Measurements from ENCODE around the gene ARHGEF17. TPM values are rescaled to one million over a fixed set of nuclear protein-coding genes. Genes with fewer than 3 reads are reported as not detected.
A peak's percentile ranks its signal among the peaks of the same experiment; 100 is the strongest.

ARHGEF17 gene
- total and polyA plus RNA-seq, 2 of the 13 experiments (the other 11 are each of a cell fraction or from before 2014, with no cell fraction given): 10.7 to 28.8 TPM

GRCh38 chr11:73310661-73311393 is 2.8 kb downstream of the ARHGEF17 start:
- ATAC-seq (no peak), FAIRE-seq (no peak), DNase-seq (ENCODE audit: low spot score) (no peak)
- Histone ChIP-seq H3K36me3 (replicated peaks in 1 of 2; ENCODE audit: control insufficient read depth in 1 of 2, insufficient read depth in 2 of 2, low read length in 2 of 2) (peaks cover 0 to 1% of the 10 kb centered on the region in 2 experiments; a peak in 2 of 5 replicates), H3K27me3 (ENCODE audit: control insufficient read depth in 1 of 2, insufficient read depth in 2 of 2, low read length in 2 of 2) (no peaks in the 10 kb centered on the region; a peak in 1 of 5 replicates), H3K4me3 (replicated peaks in 1 of 3; ENCODE audit: insufficient read depth in 1 of 3, low read depth in 2 of 3, low read length in 3 of 3) (peak overlapping the region in 1 of 3 experiments; percentile 58; a peak in 1 of 6 replicates), H3K9me3 (ENCODE audit: low read length) (no peaks in the 10 kb centered on the region), H3K79me2 (ENCODE audit: insufficient read depth, low read length) (peaks cover 55% of the 10 kb centered on the region), H3K9ac (ENCODE audit: insufficient read depth, low read depth, low read length) (no peak overlapping the region), H4K20me1 (ENCODE audit: insufficient read depth, low read length) (peaks cover 24% of the 10 kb centered on the region), H3K27ac (ENCODE audit: extremely low read length, insufficient read depth, low read length) (no peak overlapping the region), H3K4me1 (ENCODE audit: insufficient read depth, low read length) (peaks cover 78% of the 10 kb centered on the region), H3K4me2 (ENCODE audit: low read depth, low read length) (peak overlapping the region; percentile 91), H2AFZ (ENCODE audit: low read length) (no peak overlapping the region)
- in situ Hi-C loops (cut with HindIII; ENCODE audit: extremely low pct_ligation_motif_present, low pct_unique_long_range_greater_than_20kb) (no loop called here), intact Hi-C loops (cut with micrococcal nuclease; ENCODE audit: unreplicated experiment) (no loop called here)
- no TSS peak for BruUV-seq (replicated peaks)
- 96% methylated on average over 8 of the region's 22 CpGs for WGBS (ENCODE audit: low lambda C conversion rate)
- CTCF ChIA-PET (ENCODE audit: low intra/inter-chr PET ratio, low total read pairs): no interaction called here
- POLR2A ChIA-PET: interaction anchor here (6.2 kb wide), 2 partner anchors 14 to 16 kb away, joined by 35 to 205 read pairs; no protein-coding TSS in a partner anchor
- TF ChIP-seq ZNF749 (CRISPR knock-in tag; IDR thresholded peaks at IDR 0.05; ENCODE audit: borderline replicate concordance) (no peak), ZNF768 (CRISPR knock-in tag; IDR thresholded peaks at IDR 0.05) (no peak), ZBTB14 (CRISPR knock-in tag; IDR thresholded peaks at IDR 0.05) (no peak), ZNF232 (CRISPR knock-in tag; IDR thresholded peaks at IDR 0.05; ENCODE audit: borderline replicate concordance) (no peak), HDAC2 (CRISPR knock-in tag; IDR thresholded peaks at IDR 0.05) (no peak), ZNF775 (CRISPR knock-in tag; IDR thresholded peaks at IDR 0.05; ENCODE audit: borderline replicate concordance) (no peak), AGO2 (optimal IDR thresholded peaks at IDR 0.05; ENCODE audit: low read depth, low read length) (peak; percentile 39), ZNF44 (CRISPR knock-in tag; IDR thresholded peaks at IDR 0.05) (no peak)
- TF ChIP-seq, protein P1, sequence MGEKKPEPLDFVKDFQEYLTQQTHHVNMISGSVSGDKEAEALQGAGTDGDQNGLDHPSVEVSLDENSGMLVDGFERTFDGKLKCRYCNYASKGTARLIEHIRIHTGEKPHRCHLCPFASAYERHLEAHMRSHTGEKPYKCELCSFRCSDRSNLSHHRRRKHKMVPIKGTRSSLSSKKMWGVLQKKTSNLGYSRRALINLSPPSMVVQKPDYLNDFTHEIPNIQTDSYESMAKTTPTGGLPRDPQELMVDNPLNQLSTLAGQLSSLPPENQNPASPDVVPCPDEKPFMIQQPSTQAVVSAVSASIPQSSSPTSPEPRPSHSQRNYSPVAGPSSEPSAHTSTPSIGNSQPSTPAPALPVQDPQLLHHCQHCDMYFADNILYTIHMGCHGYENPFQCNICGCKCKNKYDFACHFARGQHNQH (CRISPR knock-in tag; IDR thresholded peaks at IDR 0.05): no peak
- TF ChIP-seq, protein P2, sequence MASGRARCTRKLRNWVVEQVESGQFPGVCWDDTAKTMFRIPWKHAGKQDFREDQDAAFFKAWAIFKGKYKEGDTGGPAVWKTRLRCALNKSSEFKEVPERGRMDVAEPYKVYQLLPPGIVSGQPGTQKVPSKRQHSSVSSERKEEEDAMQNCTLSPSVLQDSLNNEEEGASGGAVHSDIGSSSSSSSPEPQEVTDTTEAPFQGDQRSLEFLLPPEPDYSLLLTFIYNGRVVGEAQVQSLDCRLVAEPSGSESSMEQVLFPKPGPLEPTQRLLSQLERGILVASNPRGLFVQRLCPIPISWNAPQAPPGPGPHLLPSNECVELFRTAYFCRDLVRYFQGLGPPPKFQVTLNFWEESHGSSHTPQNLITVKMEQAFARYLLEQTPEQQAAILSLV (CRISPR knock-in tag; IDR thresholded peaks at IDR 0.05; ENCODE audit: borderline replicate concordance): no peak
- TF ChIP-seq, protein P3, sequence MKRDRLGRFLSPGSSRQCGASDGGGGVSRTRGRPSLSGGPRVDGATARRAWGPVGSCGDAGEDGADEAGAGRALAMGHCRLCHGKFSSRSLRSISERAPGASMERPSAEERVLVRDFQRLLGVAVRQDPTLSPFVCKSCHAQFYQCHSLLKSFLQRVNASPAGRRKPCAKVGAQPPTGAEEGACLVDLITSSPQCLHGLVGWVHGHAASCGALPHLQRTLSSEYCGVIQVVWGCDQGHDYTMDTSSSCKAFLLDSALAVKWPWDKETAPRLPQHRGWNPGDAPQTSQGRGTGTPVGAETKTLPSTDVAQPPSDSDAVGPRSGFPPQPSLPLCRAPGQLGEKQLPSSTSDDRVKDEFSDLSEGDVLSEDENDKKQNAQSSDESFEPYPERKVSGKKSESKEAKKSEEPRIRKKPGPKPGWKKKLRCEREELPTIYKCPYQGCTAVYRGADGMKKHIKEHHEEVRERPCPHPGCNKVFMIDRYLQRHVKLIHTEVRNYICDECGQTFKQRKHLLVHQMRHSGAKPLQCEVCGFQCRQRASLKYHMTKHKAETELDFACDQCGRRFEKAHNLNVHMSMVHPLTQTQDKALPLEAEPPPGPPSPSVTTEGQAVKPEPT (CRISPR knock-in tag; IDR thresholded peaks at IDR 0.05; ENCODE audit: low read depth): no peak
- TF ChIP-seq, protein P4, sequence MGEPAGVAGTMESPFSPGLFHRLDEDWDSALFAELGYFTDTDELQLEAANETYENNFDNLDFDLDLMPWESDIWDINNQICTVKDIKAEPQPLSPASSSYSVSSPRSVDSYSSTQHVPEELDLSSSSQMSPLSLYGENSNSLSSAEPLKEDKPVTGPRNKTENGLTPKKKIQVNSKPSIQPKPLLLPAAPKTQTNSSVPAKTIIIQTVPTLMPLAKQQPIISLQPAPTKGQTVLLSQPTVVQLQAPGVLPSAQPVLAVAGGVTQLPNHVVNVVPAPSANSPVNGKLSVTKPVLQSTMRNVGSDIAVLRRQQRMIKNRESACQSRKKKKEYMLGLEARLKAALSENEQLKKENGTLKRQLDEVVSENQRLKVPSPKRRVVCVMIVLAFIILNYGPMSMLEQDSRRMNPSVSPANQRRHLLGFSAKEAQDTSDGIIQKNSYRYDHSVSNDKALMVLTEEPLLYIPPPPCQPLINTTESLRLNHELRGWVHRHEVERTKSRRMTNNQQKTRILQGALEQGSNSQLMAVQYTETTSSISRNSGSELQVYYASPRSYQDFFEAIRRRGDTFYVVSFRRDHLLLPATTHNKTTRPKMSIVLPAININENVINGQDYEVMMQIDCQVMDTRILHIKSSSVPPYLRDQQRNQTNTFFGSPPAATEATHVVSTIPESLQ (CRISPR knock-in tag; conservative IDR thresholded peaks at IDR 0.05): no peak
- TF ChIP-seq, protein P5, sequence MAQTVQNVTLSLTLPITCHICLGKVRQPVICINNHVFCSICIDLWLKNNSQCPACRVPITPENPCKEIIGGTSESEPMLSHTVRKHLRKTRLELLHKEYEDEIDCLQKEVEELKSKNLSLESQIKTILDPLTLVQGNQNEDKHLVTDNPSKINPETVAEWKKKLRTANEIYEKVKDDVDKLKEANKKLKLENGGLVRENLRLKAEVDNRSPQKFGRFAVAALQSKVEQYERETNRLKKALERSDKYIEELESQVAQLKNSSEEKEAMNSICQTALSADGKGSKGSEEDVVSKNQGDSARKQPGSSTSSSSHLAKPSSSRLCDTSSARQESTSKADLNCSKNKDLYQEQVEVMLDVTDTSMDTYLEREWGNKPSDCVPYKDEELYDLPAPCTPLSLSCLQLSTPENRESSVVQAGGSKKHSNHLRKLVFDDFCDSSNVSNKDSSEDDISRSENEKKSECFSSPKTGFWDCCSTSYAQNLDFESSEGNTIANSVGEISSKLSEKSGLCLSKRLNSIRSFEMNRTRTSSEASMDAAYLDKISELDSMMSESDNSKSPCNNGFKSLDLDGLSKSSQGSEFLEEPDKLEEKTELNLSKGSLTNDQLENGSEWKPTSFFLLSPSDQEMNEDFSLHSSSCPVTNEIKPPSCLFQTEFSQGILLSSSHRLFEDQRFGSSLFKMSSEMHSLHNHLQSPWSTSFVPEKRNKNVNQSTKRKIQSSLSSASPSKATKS (CRISPR knock-in tag; IDR thresholded peaks at IDR 0.05): no peak

Data from HepG2 (cell line).